SK-N-SH (cell line): Measurements from ENCODE around the gene RNASET2.

Source experiments
- CTCF ChIP-seq: fragments of 200-600 bp; sonication (generic); IDR thresholded peaks from 2 replicates; pipeline ENCODE4 v1.6.1; 2017; ENCODE audit warnings: antibody characterized with exemption, mild to moderate bottlenecking, moderate library complexity
- EZH2phosphoT487 ChIP-seq: fragments of 200-600 bp; sonication (generic); IDR thresholded peaks from 2 replicates; pipeline ENCODE4 v1.6.1; 2017; ENCODE audit warnings: low read depth, mixed run types, mild to moderate bottlenecking, antibody characterized with exemption, moderate library complexity, borderline replicate concordance
- NFIC ChIP-seq: IDR thresholded peaks from 2 replicates; pipeline ENCODE4 v1.4.0; 2012; ENCODE audit warnings: borderline replicate concordance
- POLR2AphosphoS5 ChIP-seq: IDR thresholded peaks from 2 replicates; pipeline ENCODE4 v1.6.1; 2012; ENCODE audit warnings: low read depth, low read length
- TF ChIP-seq, protein P1 (sequence below): fragments of 150-350 bp; IDR thresholded peaks from 2 replicates; pipeline ENCODE4 v1.6.1; 2017; ENCODE audit warnings: antibody characterized with exemption, low read length, low read depth, borderline replicate concordance

GRCh38 chr6:166936079-166936787 lies 20.1 kb downstream of the RNASET2 start:
- TF ChIP-seq POLR2AphosphoS5 (no peak), EZH2phosphoT487 (no peak), CTCF (no peak), NFIC (no peak)
- TF ChIP-seq, protein P1, sequence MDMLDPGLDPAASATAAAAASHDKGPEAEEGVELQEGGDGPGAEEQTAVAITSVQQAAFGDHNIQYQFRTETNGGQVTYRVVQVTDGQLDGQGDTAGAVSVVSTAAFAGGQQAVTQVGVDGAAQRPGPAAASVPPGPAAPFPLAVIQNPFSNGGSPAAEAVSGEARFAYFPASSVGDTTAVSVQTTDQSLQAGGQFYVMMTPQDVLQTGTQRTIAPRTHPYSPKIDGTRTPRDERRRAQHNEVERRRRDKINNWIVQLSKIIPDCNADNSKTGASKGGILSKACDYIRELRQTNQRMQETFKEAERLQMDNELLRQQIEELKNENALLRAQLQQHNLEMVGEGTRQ = no peak
